ENCODE results near the gene CPA2. TPM values are rescaled to one million over a fixed set of nuclear protein-coding genes. Genes with fewer than 3 reads are reported as not detected.

The CPA2 gene
- total and polyA plus RNA-seq, 2 donors (not counting 1 experiment from before 2014, with no cell fraction given) = 0.06 TPM; not detected in 1

- Histone ChIP-seq H3K27me3 (ENCODE audit: control insufficient read depth, insufficient read depth, low read length) (no peaks in the 10 kb centered on the region), H3K4me1 (ENCODE audit: control insufficient read depth, extremely low read depth, insufficient read depth, low read length) (peaks cover 12% of the 10 kb centered on the region), H3K9me3 (ENCODE audit: control insufficient read depth, insufficient read depth, low read depth, low read length) (no peaks in the 10 kb centered on the region), H3K79me2 (ENCODE audit: control insufficient read depth, insufficient read depth, low read length) (no peaks in the 10 kb centered on the region), H2AFZ (ENCODE audit: low read length) (peak overlapping the region; percentile 39), H3K36me3 (ENCODE audit: control insufficient read depth, insufficient read depth, low read length) (no peaks in the 10 kb centered on the region), H3K4me2 (ENCODE audit: extremely low read depth, insufficient read depth, low read length) (peak overlapping the region; percentile 67), H4K20me1 (ENCODE audit: control insufficient read depth, extremely low read depth, insufficient read depth, low read length) (no peaks in the 10 kb centered on the region), H3K4me3 (replicated peaks in 1 of 4; ENCODE audit: control extremely low read depth in 1 of 4, insufficient read depth in 1 of 4, low read depth in 3 of 4, low read length in 4 of 4) (peak overlapping the region in 2 of 4 experiments; percentile 28 to 39), H3K27ac (ENCODE audit: insufficient read depth, low read length) (no peak overlapping the region), H3K9ac (ENCODE audit: insufficient read depth, low read length) (no peak overlapping the region)
- DNase-seq (ENCODE audit: low read depth in 2 of 2) = peak; percentile 54 to 85
- TF ChIP-seq, protein P1, sequence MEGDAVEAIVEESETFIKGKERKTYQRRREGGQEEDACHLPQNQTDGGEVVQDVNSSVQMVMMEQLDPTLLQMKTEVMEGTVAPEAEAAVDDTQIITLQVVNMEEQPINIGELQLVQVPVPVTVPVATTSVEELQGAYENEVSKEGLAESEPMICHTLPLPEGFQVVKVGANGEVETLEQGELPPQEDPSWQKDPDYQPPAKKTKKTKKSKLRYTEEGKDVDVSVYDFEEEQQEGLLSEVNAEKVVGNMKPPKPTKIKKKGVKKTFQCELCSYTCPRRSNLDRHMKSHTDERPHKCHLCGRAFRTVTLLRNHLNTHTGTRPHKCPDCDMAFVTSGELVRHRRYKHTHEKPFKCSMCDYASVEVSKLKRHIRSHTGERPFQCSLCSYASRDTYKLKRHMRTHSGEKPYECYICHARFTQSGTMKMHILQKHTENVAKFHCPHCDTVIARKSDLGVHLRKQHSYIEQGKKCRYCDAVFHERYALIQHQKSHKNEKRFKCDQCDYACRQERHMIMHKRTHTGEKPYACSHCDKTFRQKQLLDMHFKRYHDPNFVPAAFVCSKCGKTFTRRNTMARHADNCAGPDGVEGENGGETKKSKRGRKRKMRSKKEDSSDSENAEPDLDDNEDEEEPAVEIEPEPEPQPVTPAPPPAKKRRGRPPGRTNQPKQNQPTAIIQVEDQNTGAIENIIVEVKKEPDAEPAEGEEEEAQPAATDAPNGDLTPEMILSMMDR (conservative IDR thresholded peaks at IDR 0.05 in 1 of 2, IDR thresholded peaks at IDR 0.05 in 1 of 2; ENCODE audit: low read depth in 1 of 2, low read length in 2 of 2) = no peak
- no peak for TF ChIP-seq EZH2 (IDR thresholded peaks at IDR 0.05; ENCODE audit: low read length, missing control alignments)
Measured at GRCh38 chr7:130273081-130273932, 6.6 kb downstream of the CPA2 start.

DNA sequence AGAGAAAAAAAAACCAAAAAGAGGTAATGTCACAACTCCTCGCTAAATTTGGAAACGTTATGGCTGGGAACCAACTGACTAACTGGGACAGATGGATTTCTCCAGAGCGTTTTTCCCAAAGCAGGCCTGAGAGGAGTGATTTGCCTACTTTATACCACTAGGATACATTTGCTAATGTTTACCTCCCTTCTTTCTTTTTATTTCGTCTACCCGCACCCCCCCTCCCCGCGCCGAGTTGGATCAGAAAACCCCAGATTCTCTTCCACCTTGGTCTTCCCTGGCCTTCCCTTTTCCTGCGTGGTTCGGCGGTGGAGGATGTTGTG, 7.2 kb downstream of the CPA2 start:
- H3K27me3 ChIP-seq (ENCODE audit: control insufficient read depth, insufficient read depth, low read length) = no peaks in the 10 kb centered on the region
- DNase-seq (ENCODE audit: low read depth in 2 of 2) = peak; percentile 68 to 94
- H3K36me3 ChIP-seq (ENCODE audit: control insufficient read depth, insufficient read depth, low read length) = no peaks in the 10 kb centered on the region
- H2AFZ ChIP-seq (ENCODE audit: low read length) = peak overlapping the region; percentile 19
- H3K9ac ChIP-seq (ENCODE audit: insufficient read depth, low read length) = no peak overlapping the region
- H3K79me2 ChIP-seq (ENCODE audit: control insufficient read depth, insufficient read depth, low read length) = no peaks in the 10 kb centered on the region
- H3K4me3 ChIP-seq (replicated peaks in 1 of 4; ENCODE audit: control extremely low read depth in 1 of 4, insufficient read depth in 1 of 4, low read depth in 3 of 4, low read length in 4 of 4) = peak overlapping the region in 1 of 4 experiments; percentile 28
- H4K20me1 ChIP-seq (ENCODE audit: control insufficient read depth, extremely low read depth, insufficient read depth, low read length) = no peaks in the 10 kb centered on the region
- no peak overlapping the region for H3K27ac ChIP-seq (ENCODE audit: insufficient read depth, low read length)
- peak overlapping the region; percentile 67 for H3K4me2 ChIP-seq (ENCODE audit: extremely low read depth, insufficient read depth, low read length)
- H3K9me3 ChIP-seq (ENCODE audit: control insufficient read depth, insufficient read depth, low read depth, low read length) = no peaks in the 10 kb centered on the region
- no peak for TF ChIP-seq EZH2 (IDR thresholded peaks at IDR 0.05; ENCODE audit: low read length, missing control alignments)
- TF ChIP-seq, protein P1 (conservative IDR thresholded peaks at IDR 0.05 in 1 of 2, IDR thresholded peaks at IDR 0.05 in 1 of 2; ENCODE audit: low read depth in 1 of 2, low read length in 2 of 2) = peak; percentile 15 to 27
- H3K4me1 ChIP-seq (ENCODE audit: control insufficient read depth, extremely low read depth, insufficient read depth, low read length) = peaks cover 14% of the 10 kb centered on the region

GRCh38 chr7:130274296-130274695, 7.6 kb downstream of the CPA2 start:
- no peaks in the 10 kb centered on the region for H3K79me2 ChIP-seq (ENCODE audit: control insufficient read depth, insufficient read depth, low read length)
- no peak overlapping the region for H3K9ac ChIP-seq (ENCODE audit: insufficient read depth, low read length)
- H3K4me3 ChIP-seq (replicated peaks in 1 of 4; ENCODE audit: control extremely low read depth in 1 of 4, insufficient read depth in 1 of 4, low read depth in 3 of 4, low read length in 4 of 4) = no peak overlapping the region
- peak overlapping the region; percentile 19 for H2AFZ ChIP-seq (ENCODE audit: low read length)
- TF ChIP-seq EZH2 (IDR thresholded peaks at IDR 0.05; ENCODE audit: low read length, missing control alignments) = no peak
- TF ChIP-seq, protein P1 (conservative IDR thresholded peaks at IDR 0.05 in 1 of 2, IDR thresholded peaks at IDR 0.05 in 1 of 2; ENCODE audit: low read depth in 1 of 2, low read length in 2 of 2) = peak in 1 of 2 donors; percentile 1
- no peak for DNase-seq (ENCODE audit: low read depth in 2 of 2)
- H3K9me3 ChIP-seq (ENCODE audit: control insufficient read depth, insufficient read depth, low read depth, low read length) = no peaks in the 10 kb centered on the region
- H3K4me1 ChIP-seq (ENCODE audit: control insufficient read depth, extremely low read depth, insufficient read depth, low read length) = peaks cover 17% of the 10 kb centered on the region
- no peaks in the 10 kb centered on the region for H3K36me3 ChIP-seq (ENCODE audit: control insufficient read depth, insufficient read depth, low read length)
- peak overlapping the region; percentile 67 for H3K4me2 ChIP-seq (ENCODE audit: extremely low read depth, insufficient read depth, low read length)
- no peaks in the 10 kb centered on the region for H4K20me1 ChIP-seq (ENCODE audit: control insufficient read depth, extremely low read depth, insufficient read depth, low read length)
- H3K27me3 ChIP-seq (ENCODE audit: control insufficient read depth, insufficient read depth, low read length) = no peaks in the 10 kb centered on the region
- H3K27ac ChIP-seq (ENCODE audit: insufficient read depth, low read length) = no peak overlapping the region
